GM12891 (cell line): ENCODE measurements around the gene MRPL28.
"Not testable (repeated sequence)": the region's sequence is repeated elsewhere in the genome, so short reads cannot be mapped to it uniquely, and the experiment has no call there.

Source experiments
- DNase-seq: peaks from one replicate; pipeline ENCODE4 v3.0.0; 2011; ENCODE audit warnings: low spot score; ENCODE audit not compliant: insufficient read length
- FAIRE-seq: peaks from 2 replicates; lab custom pipeline; 2011; peaks lifted over from hg19 to GRCh38; lab: Jason Lieb, UNC
- PAX5 ChIP-seq: IDR thresholded peaks from 2 replicates; pipeline ENCODE4 v1.6.1; 2011; ENCODE audit warnings: low read length, moderate library complexity, mild to moderate bottlenecking; ENCODE audit not compliant: insufficient read depth, severe bottlenecking
- POLR2A ChIP-seq: IDR thresholded peaks from 2 replicates; pipeline ENCODE4 v1.6.1; 2011; ENCODE audit warnings: low read depth, low read length, control low read depth
- POLR2AphosphoS5 ChIP-seq: IDR thresholded peaks from 2 replicates; pipeline ENCODE4 v1.6.1; 2011; ENCODE audit warnings: low read depth, low read length, control low read depth
- POU2F2 ChIP-seq: IDR thresholded peaks from 2 replicates; pipeline ENCODE4 v1.6.1; 2011; ENCODE audit warnings: low read depth, mild to moderate bottlenecking, control low read depth, low read length, moderate library complexity
- SPI1 ChIP-seq: IDR thresholded peaks from 2 replicates; pipeline ENCODE4 v1.6.1; 2011; ENCODE audit warnings: low read depth, low read length, control low read depth
- TAF1 ChIP-seq: IDR thresholded peaks from 2 replicates; pipeline ENCODE4 v1.6.1; 2011; ENCODE audit warnings: low read depth, low read length, control low read depth

Gene MRPL28

DNA sequence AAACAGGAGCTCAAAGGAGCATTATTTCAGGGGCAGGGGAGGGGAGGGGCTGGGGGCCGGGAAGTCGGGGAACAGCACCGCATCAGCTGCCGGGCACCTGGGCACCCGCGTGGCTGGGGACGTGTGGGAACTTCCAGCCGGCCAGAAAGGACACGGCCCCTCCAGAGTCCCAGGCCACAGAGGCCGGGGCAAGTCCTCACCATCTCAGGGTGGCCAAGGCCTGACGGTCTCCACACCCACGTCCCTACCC, 10.3 kb upstream of the MRPL28 start:
- FAIRE-seq (no peak), DNase-seq (no peak)
- no peak for TF ChIP-seq SPI1
- no peak for TF ChIP-seq POLR2A
- TF ChIP-seq PAX5 = no peak
- TF ChIP-seq POU2F2 = no peak
- TF ChIP-seq POLR2AphosphoS5 = no peak
- TF ChIP-seq TAF1 = no peak

DNA sequence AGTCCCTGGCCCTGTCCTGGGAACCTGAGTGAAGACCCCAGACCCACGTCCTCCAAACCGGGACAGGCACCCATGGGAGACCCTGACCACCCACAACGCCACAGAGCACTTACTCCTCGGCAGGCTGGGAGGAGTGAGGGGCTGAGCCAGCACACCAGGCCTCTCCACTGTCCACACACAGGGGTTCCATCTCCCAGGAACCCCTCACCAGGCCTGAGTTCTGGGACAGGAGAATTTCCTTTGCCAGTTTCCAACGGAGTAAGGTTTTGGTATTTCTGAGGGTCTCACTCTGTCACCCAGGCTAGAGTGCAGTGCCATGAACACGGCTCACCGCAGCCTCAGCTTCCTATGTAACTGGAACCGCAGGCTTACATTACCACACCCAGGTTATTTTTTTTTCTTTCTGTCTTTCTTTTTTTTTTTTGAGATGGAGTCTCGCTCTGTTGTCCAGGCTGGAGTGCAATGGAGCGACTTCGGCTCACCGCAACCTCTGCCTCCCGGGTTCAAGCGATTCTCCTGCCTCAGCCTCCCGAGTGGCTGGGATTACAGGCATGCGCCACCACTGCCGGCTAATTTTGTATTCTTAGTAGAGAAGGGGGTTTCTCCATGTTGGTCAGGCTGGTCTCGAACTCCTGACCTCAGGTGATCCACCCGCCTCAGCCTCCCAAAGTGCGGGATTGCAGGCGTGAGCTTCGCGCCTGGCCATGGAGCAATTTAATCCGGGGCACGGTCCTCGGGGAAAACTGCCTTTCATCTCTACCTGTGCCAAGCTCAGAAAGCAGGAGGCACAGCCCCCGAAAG, 9.8 kb upstream of the MRPL28 start:
- FAIRE-seq (no peak), DNase-seq (no peak)
- TF ChIP-seq POU2F2 (no peak), SPI1 (no peak), POLR2A (no peak)

- no peak for FAIRE-seq
- DNase-seq = no peak
- TF ChIP-seq POLR2AphosphoS5 (no peak), POLR2A (no peak), SPI1 (no peak)
These were observed 9.0 kb upstream of the MRPL28 start for GRCh38 chr16:379183-379960.

- TF ChIP-seq POLR2A (no peak), POU2F2 (no peak), POLR2AphosphoS5 (no peak), TAF1 (no peak), SPI1 (no peak), PAX5 (no peak)
- DNase-seq (no peak), FAIRE-seq (no peak)
These were observed 8.5 kb upstream of the MRPL28 start for GRCh38 chr16:378821-379182.

DNA sequence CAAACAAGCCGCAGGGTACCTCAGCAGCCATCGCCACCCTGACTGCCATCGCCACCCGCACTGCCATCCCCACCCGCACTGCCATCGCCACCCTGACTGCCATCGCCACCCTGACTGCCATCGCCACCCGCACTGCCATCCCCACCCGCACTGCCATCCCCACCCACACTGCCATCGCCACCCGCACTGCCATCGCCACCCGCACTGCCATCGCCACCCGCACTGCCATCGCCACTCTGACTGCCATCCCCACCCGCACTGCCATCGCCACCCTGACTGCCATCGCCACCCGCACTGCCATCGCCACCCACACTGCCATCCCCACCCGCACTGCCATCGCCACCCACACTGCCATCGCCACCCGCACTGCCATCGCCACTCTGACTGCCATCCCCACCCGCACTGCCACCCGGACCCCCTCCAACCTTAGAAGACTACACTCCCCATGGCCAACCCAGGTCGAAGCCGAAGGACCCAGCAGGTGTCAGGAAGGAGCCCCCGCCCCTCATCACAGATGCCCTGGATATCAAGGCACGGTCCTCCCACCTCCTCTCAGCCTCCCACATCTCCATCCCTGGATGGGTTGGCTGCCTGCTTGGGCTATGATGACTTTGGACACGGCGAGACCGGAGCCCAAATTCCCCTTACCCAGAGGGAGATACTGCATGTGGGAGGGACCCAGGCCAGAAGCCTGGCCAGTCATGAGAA, 7.9 kb upstream of the MRPL28 start:
- not testable (repeated sequence) for FAIRE-seq, DNase-seq

DNA sequence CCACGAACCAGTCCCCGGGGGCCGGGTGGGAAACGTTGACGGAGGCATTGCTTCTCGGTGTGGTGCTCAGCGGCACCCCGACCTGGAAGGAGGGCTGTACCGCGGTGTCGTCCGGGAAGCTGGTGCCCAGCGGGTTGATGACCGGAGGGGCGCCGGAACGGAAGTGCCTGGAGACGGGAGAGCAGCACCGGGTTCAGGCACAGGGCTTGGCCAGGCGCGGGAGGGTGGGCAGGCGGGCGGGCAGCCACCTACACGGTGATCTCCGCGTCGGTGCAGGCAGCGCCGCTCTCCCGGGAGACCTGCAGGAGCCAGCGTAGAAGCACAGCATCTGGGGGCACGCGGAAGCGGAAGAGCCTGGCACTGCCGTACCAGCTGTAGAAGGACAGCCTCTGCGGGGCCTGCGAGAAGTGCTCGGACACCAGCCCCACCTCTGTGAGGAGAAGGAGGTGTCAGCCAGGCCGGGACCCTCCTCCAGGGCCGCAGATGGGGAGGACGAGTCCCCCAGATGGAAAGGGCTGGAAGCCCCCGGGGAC, 7.1 kb upstream of the MRPL28 start:
- TF ChIP-seq POLR2AphosphoS5 = no peak
- TF ChIP-seq TAF1 = no peak
- no peak for TF ChIP-seq POU2F2
- TF ChIP-seq PAX5 = no peak
- TF ChIP-seq SPI1 = no peak
- no peak for TF ChIP-seq POLR2A
- DNase-seq = no peak
- no peak for FAIRE-seq

DNA sequence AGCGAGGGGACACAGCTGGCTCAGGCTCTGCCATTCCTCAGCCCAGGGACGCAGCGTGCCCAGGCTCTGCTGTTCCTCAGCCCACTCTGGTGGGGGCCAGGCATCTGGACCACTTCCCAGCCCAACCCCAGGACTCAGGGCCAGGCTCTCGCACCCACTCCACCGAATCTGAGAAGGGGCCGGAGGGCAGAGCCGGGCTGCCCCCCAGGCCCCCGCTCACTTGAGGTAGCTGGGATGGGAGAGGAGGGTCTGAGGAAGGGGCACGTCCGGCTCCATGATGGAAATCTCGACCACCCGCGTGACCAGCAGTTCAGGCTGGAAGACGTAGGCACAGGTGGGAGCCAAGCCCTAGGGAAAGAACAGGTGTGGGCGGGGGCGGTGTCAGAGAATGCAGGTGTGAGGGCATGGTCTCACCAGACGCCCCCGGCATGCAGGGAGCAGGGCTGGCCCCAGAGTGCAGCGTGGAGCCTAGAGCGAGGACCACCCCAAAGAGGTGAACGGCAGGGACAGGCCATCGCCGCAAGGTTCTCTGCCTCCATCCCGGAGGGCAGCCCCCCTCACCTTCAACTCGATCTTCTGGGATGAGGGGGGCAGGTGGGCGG, 6.6 kb upstream of the MRPL28 start:
- DNase-seq (no peak), FAIRE-seq (no peak)
- TF ChIP-seq SPI1 (no peak), POLR2A (no peak), TAF1 (no peak), PAX5 (no peak), POU2F2 (no peak), POLR2AphosphoS5 (no peak)

DNA sequence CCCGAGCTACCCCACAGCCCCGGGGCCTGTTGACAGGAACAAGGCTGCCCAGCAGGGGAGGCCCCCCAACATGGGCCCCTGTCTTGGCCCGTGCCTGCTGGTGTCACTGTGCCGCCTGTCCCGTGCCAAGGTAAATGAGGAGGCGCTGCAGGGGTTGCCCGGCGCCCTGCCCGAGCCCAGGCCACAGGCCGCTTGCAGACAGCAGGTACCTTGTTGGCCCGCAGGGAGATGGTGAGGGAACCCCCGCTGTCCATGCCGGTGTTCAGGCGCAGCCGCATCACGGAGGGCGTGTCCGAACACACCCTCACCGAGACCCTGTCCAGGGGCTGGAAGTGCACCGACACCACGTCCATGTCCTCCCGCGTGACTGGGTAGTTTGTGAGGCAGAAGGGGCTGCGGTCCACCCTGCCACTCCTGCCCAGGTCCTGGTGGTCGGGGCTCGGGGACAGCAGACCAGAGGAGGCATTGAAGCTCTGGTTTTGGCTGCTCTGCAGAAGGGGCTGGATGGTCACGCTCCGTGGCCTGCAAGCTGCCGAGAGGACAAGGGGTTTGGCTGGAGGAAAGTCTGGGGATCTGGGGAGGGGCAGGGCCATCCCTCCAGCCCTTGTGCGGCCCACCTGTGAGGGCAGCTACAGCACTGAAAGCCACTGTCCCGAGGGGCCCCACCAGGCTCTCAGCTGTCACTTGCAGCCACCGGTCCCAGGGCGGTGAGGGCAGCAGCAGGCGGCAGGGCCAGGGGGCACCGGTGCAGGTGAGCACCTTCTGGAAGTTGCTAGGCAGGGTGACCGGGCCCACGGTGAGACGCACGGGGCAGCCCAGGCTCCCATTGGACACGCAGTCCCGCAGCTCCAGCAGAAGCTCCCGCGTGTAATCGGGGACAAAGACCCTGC, 5.8 kb upstream of the MRPL28 start:
- no peak for DNase-seq
- TF ChIP-seq POLR2AphosphoS5 (no peak), POU2F2 (no peak), SPI1 (no peak), TAF1 (no peak)
- FAIRE-seq = no peak

DNA sequence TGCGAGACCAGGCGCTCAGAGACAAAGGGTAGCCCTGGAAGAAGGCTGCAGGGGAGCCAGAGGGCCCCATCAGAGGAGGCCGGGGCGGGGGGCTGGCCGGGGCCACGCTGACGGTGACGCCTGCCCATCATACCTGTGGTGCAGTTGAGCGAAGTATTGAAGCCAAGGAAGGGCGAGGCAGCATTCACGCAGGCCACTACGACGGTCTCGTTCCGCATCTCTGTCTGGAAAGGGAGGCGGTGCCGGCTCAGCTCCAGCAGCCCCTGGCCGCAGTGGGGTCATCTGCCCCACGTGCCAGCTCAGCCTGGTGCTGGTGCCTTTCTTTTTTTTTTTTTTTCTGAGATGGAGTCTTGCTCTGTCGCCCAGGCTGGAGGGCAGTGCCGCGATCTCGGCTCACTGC, 4.9 kb upstream of the MRPL28 start:
- DNase-seq (no peak), FAIRE-seq (no peak)
- TF ChIP-seq PAX5 (no peak), SPI1 (no peak), POLR2A (no peak), TAF1 (no peak), POLR2AphosphoS5 (no peak), POU2F2 (no peak)
